ENCODE measurements around the gene CASTOR2.

- TF ChIP-seq POLR2A (IDR thresholded peaks at IDR 0.05) (no peak), CTCF (IDR thresholded peaks at IDR 0.05) (no peak), POLR2AphosphoS5 (IDR thresholded peaks at IDR 0.05) (no peak), EP300 (IDR thresholded peaks at IDR 0.05) (no peak)
These were observed 75.2 kb downstream of the CASTOR2 start for GRCh38 chr7:75039709-75040108.

All from suprapubic skin (tissue), 4 donors.